GM10266 (cell line): Measurements from ENCODE around the gene PTGES2.

ENCODE experiments used
- DNase-seq: peaks from one replicate; pipeline ENCODE4 v3.0.0; 2012; ENCODE audit errors: extremely low spot score
- TF ChIP-seq, protein P1 (sequence below): IDR thresholded peaks from 2 replicates; pipeline ENCODE4 v1.5.1; 2012; ENCODE audit warnings: mild to moderate bottlenecking, low read depth; ENCODE audit not compliant: control insufficient read depth, insufficient read depth; ENCODE audit errors: missing control alignments

Gene PTGES2

DNA sequence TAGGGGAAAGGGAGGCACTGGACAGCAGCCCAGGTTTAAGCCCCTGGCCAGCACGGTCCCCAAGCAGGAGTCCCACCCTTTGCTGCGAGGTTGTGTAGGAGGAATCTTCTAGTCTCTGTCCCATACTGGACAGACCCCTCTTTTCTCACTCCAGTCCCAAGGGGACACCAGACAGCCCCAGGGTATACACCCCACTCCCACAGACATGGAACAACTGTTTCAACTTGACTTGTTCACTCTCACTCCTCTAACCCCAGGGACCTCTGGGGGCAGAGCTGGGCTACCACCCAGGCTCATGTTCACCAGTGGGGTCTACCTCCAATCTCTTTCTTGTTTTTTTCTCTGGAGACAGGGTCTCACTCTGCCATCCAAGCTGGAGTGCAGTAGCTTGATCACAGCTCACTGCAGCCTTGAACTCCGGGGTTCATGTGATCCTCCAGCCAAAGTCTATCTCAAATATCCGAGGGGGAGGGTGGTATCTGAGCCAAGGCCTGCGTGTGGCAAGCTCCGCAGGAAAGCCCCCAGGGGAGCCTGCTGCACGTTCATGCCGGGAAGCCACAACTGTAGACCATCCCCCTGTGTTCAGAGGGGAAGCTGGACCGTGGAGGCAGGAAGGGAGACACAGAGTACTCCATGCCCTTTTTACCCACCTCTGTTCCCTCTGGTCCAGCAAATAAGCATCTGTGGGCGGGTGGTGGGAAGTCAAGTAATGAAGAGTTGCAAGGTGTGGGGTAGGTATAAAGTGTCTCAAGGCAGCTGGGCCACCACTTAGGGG, 1.8 kb downstream of the PTGES2 start:
- DNase-seq, result no peak

DNA sequence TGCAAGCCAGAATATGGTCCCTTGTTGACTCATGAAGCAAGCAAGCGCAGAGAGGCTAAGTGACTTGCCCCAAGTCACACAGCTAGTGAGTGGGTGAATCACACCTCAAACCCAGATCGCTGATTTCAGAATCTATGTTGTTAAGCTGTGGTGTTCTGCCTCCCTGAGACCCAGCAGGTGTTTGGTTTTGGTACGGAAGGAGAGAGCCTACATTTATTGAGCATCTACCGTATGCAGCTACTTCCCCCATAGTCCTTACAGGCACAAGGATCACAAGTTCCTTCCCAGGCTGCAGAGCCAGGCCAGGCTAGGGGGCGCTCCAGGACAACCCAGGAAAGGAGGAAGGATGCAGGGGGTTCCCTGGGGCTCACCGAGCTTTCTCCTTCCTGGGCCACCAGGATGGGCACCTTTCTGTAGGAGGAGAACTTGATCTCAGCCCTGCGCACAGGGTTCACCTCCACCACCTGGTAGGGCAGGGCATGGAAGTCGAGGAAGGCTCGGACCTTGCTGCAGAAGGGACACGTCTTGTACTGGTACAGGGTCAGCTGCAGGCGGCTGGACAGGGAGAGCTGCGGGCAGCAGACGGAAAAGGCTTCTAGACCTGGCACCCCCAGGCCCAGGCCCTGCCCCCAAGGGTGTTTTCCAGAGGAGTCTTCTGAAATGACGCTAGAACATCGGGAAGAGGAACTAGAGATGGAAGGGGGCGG, 2.5 kb downstream of the PTGES2 start:
- TF ChIP-seq, protein P1, sequence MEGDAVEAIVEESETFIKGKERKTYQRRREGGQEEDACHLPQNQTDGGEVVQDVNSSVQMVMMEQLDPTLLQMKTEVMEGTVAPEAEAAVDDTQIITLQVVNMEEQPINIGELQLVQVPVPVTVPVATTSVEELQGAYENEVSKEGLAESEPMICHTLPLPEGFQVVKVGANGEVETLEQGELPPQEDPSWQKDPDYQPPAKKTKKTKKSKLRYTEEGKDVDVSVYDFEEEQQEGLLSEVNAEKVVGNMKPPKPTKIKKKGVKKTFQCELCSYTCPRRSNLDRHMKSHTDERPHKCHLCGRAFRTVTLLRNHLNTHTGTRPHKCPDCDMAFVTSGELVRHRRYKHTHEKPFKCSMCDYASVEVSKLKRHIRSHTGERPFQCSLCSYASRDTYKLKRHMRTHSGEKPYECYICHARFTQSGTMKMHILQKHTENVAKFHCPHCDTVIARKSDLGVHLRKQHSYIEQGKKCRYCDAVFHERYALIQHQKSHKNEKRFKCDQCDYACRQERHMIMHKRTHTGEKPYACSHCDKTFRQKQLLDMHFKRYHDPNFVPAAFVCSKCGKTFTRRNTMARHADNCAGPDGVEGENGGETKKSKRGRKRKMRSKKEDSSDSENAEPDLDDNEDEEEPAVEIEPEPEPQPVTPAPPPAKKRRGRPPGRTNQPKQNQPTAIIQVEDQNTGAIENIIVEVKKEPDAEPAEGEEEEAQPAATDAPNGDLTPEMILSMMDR, result peak; percentile 71
- DNase-seq, result no peak

More for the DNA sequence above, 1.8 kb downstream of the PTGES2 start:
- TF ChIP-seq, protein P1, result no peak

DNA sequence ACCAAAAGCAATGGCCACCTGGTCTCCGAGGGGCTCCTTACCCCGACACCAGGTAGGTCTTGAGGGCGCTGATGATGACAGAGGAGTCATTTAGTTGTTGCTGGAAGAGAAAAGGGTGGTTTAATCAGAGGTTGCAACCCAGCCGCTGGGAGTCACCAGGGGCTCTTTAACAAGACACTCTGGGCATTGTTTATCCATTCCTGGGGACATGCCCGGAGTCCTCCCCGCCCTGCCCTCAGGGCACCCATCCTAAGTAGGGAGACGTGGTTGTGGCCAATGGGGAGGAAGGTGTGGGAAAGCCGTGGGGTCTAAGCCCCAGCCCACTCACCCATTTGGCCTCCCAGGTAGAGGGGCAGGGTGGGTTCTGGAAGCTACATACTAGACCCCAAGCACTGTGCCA, 3.1 kb downstream of the PTGES2 start:
- DNase-seq, result no peak

DNA sequence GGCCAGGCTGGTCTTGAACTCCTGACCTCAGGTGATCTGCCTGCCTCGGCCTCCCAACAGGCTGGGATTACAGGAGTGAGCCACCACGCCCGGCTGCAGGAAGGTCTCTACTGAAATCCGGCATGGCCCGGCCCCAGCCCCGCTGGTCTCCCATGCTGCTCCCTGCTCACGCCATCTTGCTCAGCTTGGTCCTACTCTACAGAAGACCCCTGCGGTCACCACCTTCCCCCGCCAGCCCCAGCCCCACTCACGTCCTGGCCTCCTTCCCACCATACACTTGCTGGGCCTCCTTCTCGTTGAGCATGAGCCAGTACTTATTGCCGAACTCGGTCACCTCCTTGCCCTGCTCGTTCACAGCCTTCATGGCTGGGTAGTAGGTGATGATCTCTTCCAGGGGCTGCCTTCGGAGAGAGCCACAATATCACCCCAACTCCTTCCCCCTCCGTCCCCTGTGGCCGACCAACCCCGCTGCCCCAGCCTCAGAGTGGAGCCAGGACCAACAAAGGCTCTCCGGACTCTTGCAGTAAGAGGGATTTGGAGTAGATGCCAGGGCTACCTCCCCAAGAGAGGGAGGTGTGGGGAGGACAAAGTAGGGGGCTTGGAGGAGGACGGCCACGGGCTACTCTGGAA, 4.0 kb downstream of the PTGES2 start:
- TF ChIP-seq, protein P1, result no peak
- DNase-seq, result no peak

More for the DNA sequence above, 3.1 kb downstream of the PTGES2 start:
- TF ChIP-seq, protein P1, result no peak

DNA sequence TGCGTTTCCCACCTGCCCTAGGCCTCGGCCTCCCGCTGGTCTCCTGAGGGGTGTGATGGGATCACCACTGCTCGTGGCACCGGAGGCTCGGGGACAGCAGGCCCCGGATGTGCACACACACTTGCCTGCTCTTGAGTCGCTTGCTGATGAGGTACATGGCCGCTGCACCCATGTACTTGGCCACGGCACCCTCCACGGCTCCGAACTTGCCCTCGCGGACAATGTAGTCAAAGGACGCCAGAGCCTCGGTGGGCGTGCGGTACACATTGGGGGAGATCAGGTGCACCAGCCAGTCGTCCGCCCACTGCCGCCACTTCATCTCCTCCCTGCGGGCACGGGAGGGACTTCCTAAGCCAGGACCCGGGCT, 4.7 kb downstream of the PTGES2 start:
- TF ChIP-seq, protein P1, result no peak
- no peak for DNase-seq

DNA sequence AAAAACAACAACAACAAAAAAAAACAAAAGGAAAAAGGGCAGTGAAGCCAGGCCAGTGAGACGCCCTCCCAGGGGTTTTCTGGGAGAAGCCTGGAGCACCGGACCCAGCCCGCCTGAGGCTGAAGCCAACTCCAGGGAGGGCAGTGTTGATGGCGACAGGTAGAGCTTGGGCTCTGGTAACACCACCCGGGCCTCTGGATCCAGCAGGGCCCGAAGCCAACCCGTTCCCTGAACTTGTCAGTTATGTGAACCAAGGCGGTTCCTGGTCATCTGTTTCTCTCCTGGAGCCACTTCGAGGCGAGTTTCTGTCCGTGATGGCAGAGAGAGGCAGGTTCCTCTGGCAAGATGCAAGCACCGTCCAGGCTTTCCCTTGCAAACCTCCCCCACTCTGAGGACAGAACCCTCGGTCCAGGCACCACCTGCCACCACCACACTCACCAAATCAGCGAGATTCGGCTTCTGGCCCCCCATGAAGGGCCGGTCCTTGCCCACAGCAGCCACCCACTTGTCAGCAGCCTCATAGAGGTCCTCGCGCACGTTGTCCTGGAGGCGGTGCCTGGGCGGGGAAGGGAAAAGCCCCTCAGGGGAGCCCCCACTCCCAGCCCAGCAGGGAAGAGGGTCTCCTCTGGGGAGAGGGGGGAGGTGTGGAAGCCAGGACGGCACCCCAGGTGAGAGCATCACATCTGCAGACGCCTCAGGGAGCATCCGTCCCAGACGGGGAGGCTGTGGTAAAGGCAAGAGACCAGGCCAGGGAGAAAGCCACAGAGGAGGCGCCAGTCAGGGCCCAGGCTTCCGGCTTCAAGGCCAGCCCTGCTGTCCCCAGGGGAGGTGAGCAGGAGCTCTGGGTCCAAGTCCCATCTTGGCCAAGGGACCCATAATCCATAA, 5.4 kb downstream of the PTGES2 start:
- no peak for DNase-seq
- TF ChIP-seq, protein P1, result no peak
